DOHH2 (cell line): Measurements from ENCODE around the gene SLC9A9.

Experiments used
- H3F3A ChIP-seq: fragments of 200-600 bp; sonication (generic), shearing (Covaris generic); 2 replicates; pipeline ENCODE4 v1.6.0; 2016; ENCODE audit warnings: antibody characterized with exemption, mild to moderate bottlenecking; ENCODE audit not compliant: control insufficient read depth, insufficient read depth
- H3K27ac ChIP-seq: fragments of 200-600 bp; sonication (generic); 2 replicates; pipeline ENCODE4 v1.5.1; 2014; ENCODE audit warnings: low read depth, mild to moderate bottlenecking, low read length, moderate library complexity
- H3K27me3 ChIP-seq: fragments of 200-600 bp; sonication (generic); 2 replicates; pipeline ENCODE4 v1.6.1; 2014; ENCODE audit warnings: mild to moderate bottlenecking, low read length, mixed read lengths; ENCODE audit not compliant: control insufficient read depth
- H3K36me3 ChIP-seq: fragments of 200-600 bp; sonication (generic); 2 replicates; pipeline ENCODE4 v1.6.1; 2014; ENCODE audit warnings: mild to moderate bottlenecking, low read length, moderate library complexity, mixed read lengths; ENCODE audit not compliant: control insufficient read depth
- H3K4me1 ChIP-seq: fragments of 200-600 bp; sonication (generic); 2 replicates; pipeline ENCODE4 v1.6.1; 2014; ENCODE audit warnings: mild to moderate bottlenecking, low read length, mixed read lengths; ENCODE audit not compliant: control insufficient read depth
- H3K4me2 ChIP-seq: fragments of 200-600 bp; sonication (generic); 2 replicates; pipeline ENCODE4 v1.6.0; 2014; ENCODE audit warnings: mild to moderate bottlenecking, low read length, moderate library complexity
- H3K4me3 ChIP-seq: fragments of 200-600 bp; sonication (generic); 2 replicates; pipeline ENCODE4 v1.5.1; 2014; ENCODE audit warnings: mild to moderate bottlenecking, low read length, mixed read lengths
- H3K79me2 ChIP-seq: fragments of 200-600 bp; sonication (generic); 2 replicates; pipeline ENCODE4 v1.6.1; 2014; ENCODE audit warnings: mild to moderate bottlenecking, low read length, mixed read lengths; ENCODE audit not compliant: control insufficient read depth
- H3K9me2 ChIP-seq: fragments of 200-600 bp; sonication (generic); replicated peaks from 2 replicates; pipeline ENCODE4 v1.6.1; 2014; ENCODE audit warnings: mild to moderate bottlenecking, low read length, mixed read lengths; ENCODE audit not compliant: control insufficient read depth
- H3K9me3 ChIP-seq: fragments of 200-600 bp; sonication (generic); 2 replicates; pipeline ENCODE4 v1.6.1; 2014; ENCODE audit warnings: antibody characterized with exemption, low read length, mixed read lengths; ENCODE audit not compliant: control insufficient read depth, insufficient read depth
- H4K20me1 ChIP-seq: fragments of 200-600 bp; sonication (generic); 2 replicates; pipeline ENCODE4 v1.6.0; 2014; ENCODE audit warnings: low read depth, mild to moderate bottlenecking, antibody characterized with exemption, low read length, moderate library complexity; ENCODE audit not compliant: control insufficient read depth, insufficient read depth
- EZH2phosphoT487 ChIP-seq: fragments of 200-600 bp; sonication (generic); IDR thresholded peaks from 2 replicates; pipeline ENCODE4 v1.6.1; 2017; ENCODE audit warnings: borderline replicate concordance, mild to moderate bottlenecking, antibody characterized with exemption, low read length, moderate library complexity, mixed read lengths
- TF ChIP-seq, protein P1 (sequence below): fragments of 200-600 bp; sonication (generic); IDR thresholded peaks from one replicate; pipeline ENCODE4 v1.5.1; 2014; ENCODE audit warnings: antibody characterized with exemption, mild to moderate bottlenecking, low read depth, low read length; ENCODE audit not compliant: poor library complexity, severe bottlenecking

SLC9A9 gene

DNA sequence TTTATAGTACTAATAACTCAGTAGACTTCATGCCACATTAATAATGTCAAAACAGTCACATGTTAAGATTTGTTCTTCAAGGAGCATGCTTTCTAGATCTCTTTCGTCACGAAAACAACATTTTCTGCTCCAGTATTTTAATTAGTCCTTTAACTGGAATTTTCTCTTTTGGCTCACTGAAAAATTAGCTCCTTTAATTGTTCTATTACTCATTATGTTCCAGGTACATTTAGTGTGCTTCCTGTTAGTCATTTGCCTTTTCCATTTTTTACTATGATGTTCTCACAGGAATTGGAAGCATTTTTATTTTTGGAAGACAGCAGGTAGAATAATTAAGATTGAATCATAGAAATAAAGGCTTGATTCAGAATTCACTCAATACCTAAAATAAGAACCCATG is 111.2 kb downstream of the SLC9A9 start:
- no peaks in the 10 kb centered on the region for H3K79me2 ChIP-seq
- H3K4me1 ChIP-seq: no peaks in the 10 kb centered on the region
- H3K36me3 ChIP-seq: no peaks in the 10 kb centered on the region
- H3K4me3 ChIP-seq: no peak overlapping the region
- no peaks in the 10 kb centered on the region for H3K27me3 ChIP-seq
- H3K9me2 ChIP-seq: no peaks in the 10 kb centered on the region
- no peak overlapping the region for H3K27ac ChIP-seq
- no peaks in the 10 kb centered on the region for H3K9me3 ChIP-seq
- no peak for TF ChIP-seq EZH2phosphoT487
- TF ChIP-seq, protein P1, sequence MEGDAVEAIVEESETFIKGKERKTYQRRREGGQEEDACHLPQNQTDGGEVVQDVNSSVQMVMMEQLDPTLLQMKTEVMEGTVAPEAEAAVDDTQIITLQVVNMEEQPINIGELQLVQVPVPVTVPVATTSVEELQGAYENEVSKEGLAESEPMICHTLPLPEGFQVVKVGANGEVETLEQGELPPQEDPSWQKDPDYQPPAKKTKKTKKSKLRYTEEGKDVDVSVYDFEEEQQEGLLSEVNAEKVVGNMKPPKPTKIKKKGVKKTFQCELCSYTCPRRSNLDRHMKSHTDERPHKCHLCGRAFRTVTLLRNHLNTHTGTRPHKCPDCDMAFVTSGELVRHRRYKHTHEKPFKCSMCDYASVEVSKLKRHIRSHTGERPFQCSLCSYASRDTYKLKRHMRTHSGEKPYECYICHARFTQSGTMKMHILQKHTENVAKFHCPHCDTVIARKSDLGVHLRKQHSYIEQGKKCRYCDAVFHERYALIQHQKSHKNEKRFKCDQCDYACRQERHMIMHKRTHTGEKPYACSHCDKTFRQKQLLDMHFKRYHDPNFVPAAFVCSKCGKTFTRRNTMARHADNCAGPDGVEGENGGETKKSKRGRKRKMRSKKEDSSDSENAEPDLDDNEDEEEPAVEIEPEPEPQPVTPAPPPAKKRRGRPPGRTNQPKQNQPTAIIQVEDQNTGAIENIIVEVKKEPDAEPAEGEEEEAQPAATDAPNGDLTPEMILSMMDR: no peak
- H4K20me1 ChIP-seq: no peaks in the 10 kb centered on the region
- H3K4me2 ChIP-seq: no peak overlapping the region
- H3F3A ChIP-seq: no peaks in the 10 kb centered on the region

DNA sequence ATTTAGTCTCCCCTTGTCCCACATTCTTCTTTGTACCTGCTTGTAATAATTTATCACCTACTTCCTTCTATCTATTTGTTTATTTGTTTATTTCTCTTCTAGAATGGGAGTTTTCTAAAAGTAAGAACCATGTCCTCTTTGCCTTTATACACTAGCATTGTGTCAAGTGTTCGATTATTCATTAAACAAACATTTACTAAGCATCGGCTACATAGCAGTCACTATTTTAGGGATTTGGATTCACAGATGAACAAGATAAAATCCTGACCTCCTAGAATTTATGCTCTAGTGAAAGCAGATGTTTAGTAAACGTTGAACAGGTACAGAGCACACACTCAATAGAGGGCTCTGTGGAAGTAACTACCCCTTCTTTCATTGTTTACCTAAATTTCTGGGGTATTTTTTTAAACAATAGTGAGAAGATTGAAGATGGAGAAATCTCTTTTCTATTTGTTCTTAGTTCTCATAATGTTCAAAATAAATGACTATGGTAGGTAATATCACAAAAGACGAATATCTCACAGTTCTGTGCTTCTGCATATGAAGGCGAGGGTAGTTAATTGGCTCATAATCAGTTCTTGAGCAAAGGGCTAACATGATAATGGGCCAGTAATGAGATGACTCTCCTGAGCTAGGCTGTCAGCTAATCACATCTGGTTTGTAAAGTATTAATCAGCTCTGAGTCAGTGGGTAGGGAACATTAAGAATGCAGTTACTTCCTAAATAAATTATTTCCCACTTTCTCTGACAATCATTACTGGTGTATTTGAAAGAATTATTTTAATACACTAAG is 111.9 kb downstream of the SLC9A9 start:
- Histone ChIP-seq H3K27me3 (no peaks in the 10 kb centered on the region), H3K4me2 (no peak overlapping the region), H3K79me2 (no peaks in the 10 kb centered on the region), H3F3A (no peaks in the 10 kb centered on the region), H4K20me1 (no peaks in the 10 kb centered on the region), H3K9me2 (no peaks in the 10 kb centered on the region), H3K36me3 (no peaks in the 10 kb centered on the region), H3K4me3 (no peak overlapping the region), H3K27ac (no peak overlapping the region), H3K4me1 (no peaks in the 10 kb centered on the region), H3K9me3 (no peaks in the 10 kb centered on the region)
- TF ChIP-seq, protein P1: no peak
- TF ChIP-seq EZH2phosphoT487: no peak

DNA sequence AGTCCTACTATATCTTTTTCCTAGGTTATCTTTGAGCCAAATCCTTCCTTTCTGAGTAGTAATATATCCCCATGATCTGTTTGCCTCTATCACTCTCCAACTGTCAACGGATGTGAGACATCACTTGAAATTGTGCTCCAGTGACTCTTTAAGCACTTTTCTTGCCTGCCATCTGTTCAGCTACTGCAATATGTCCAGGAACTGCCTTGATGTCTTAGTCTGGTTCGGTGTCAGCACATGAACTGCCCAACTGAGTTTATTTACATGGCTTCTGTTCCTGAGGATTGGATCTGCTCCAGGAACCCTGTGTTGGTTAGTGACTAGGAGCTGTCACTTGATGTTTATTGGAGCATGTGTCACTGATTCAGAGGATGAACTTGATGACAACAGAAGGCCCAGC is 116.5 kb downstream of the SLC9A9 start:
- H3K4me2 ChIP-seq: no peak overlapping the region
- H3K9me3 ChIP-seq: no peaks in the 10 kb centered on the region
- TF ChIP-seq EZH2phosphoT487: no peak
- TF ChIP-seq, protein P1: no peak
- H3K27me3 ChIP-seq: no peaks in the 10 kb centered on the region
- no peaks in the 10 kb centered on the region for H3K79me2 ChIP-seq
- H3K4me3 ChIP-seq: no peak overlapping the region
- no peaks in the 10 kb centered on the region for H3K4me1 ChIP-seq
- H3K9me2 ChIP-seq: no peaks in the 10 kb centered on the region
- no peaks in the 10 kb centered on the region for H4K20me1 ChIP-seq
- no peaks in the 10 kb centered on the region for H3F3A ChIP-seq
- no peaks in the 10 kb centered on the region for H3K36me3 ChIP-seq
- no peak overlapping the region for H3K27ac ChIP-seq

DNA sequence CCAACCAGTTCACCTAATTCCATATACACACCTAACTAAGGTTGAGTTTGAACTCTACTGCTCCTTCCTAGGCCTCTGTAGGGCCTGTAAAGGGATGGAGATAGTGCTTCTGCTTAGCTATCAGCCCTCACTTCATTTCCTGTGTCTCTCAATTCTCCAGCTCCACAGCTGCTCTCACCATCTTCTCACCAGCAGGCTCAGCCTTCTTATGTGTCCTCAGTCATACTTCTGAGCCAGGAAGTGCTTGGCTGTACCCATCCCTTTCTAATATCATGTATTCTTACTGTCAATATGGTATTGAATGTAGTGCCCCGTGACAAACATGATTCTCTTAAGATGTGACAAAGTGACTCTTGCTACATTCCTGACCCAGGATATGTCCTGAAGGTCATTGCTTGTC is 116.9 kb downstream of the SLC9A9 start:
- H3K4me2 ChIP-seq: no peak overlapping the region
- H3K79me2 ChIP-seq: no peaks in the 10 kb centered on the region
- H3K27me3 ChIP-seq: no peaks in the 10 kb centered on the region
- no peak overlapping the region for H3K4me3 ChIP-seq
- no peak overlapping the region for H3K27ac ChIP-seq
- no peaks in the 10 kb centered on the region for H3F3A ChIP-seq
- no peak for TF ChIP-seq EZH2phosphoT487
- TF ChIP-seq, protein P1: no peak
- no peaks in the 10 kb centered on the region for H4K20me1 ChIP-seq
- no peaks in the 10 kb centered on the region for H3K36me3 ChIP-seq
- no peaks in the 10 kb centered on the region for H3K9me3 ChIP-seq
- H3K4me1 ChIP-seq: no peaks in the 10 kb centered on the region
- no peaks in the 10 kb centered on the region for H3K9me2 ChIP-seq
